ENCODE data around the gene AP1AR. TPM values are rescaled to one million over a fixed set of nuclear protein-coding genes. Genes with fewer than 3 reads are reported as not detected.
"Not testable (repeated sequence)": the region's sequence is repeated elsewhere in the genome, so short reads cannot be mapped to it uniquely, and the experiment has no call there.

Gene AP1AR
- total RNA-seq, 1 experiment from 2014 or later = 25.8 TPM

- H3K4me3 ChIP-seq (ENCODE audit: insufficient read depth, low read depth, low read length) = no peak overlapping the region
- DNase-seq = no peak
- no peaks in the 10 kb centered on the region for H3K27me3 ChIP-seq (ENCODE audit: control insufficient read depth, insufficient read depth, low read length)
- H3K36me3 ChIP-seq (replicated peaks; ENCODE audit: control insufficient read depth, insufficient read depth, low read length) = no peaks in the 10 kb centered on the region
Measured at GRCh38 chr4:112302320-112303274, 71.0 kb downstream of the AP1AR start.

GRCh38 chr4:112305477-112305876, 73.9 kb downstream of the AP1AR start:
- not testable (repeated sequence) for DNase-seq; H3K27me3 ChIP-seq (ENCODE audit: control insufficient read depth, insufficient read depth, low read length); H3K36me3 ChIP-seq (replicated peaks; ENCODE audit: control insufficient read depth, insufficient read depth, low read length); H3K4me3 ChIP-seq (ENCODE audit: insufficient read depth, low read depth, low read length)

- not testable (repeated sequence) for H3K27me3 ChIP-seq (ENCODE audit: control insufficient read depth, insufficient read depth, low read length); DNase-seq; H3K36me3 ChIP-seq (replicated peaks; ENCODE audit: control insufficient read depth, insufficient read depth, low read length); H3K4me3 ChIP-seq (ENCODE audit: insufficient read depth, low read depth, low read length)
Measured at GRCh38 chr4:112309263-112309791, 77.7 kb downstream of the AP1AR start.

- DNase-seq = no peak
- H3K27me3 ChIP-seq (ENCODE audit: control insufficient read depth, insufficient read depth, low read length) = no peaks in the 10 kb centered on the region
- no peaks in the 10 kb centered on the region for H3K36me3 ChIP-seq (replicated peaks; ENCODE audit: control insufficient read depth, insufficient read depth, low read length)
- H3K4me3 ChIP-seq (ENCODE audit: insufficient read depth, low read depth, low read length) = no peak overlapping the region
Measured at GRCh38 chr4:112311516-112311915, 79.9 kb downstream of the AP1AR start.

- no peak overlapping the region for H3K4me3 ChIP-seq (ENCODE audit: insufficient read depth, low read depth, low read length)
Measured at GRCh38 chr4:112312610-112313239, 81.1 kb downstream of the AP1AR start.

GRCh38 chr4:112315446-112315845, 83.9 kb downstream of the AP1AR start:
- H3K27me3 ChIP-seq (ENCODE audit: control insufficient read depth, insufficient read depth, low read length) = no peaks in the 10 kb centered on the region
- DNase-seq = no peak
- no peak overlapping the region for H3K4me3 ChIP-seq (ENCODE audit: insufficient read depth, low read depth, low read length)
- no peaks in the 10 kb centered on the region for H3K36me3 ChIP-seq (replicated peaks; ENCODE audit: control insufficient read depth, insufficient read depth, low read length)

More at GRCh38 chr4:112312610-112313239, 81.1 kb downstream of the AP1AR start:
- Histone ChIP-seq H3K27me3 (ENCODE audit: control insufficient read depth, insufficient read depth, low read length) (no peaks in the 10 kb centered on the region), H3K36me3 (replicated peaks; ENCODE audit: control insufficient read depth, insufficient read depth, low read length) (no peaks in the 10 kb centered on the region)
- DNase-seq = no peak

GRCh38 chr4:112316360-112316759, 84.8 kb downstream of the AP1AR start:
- DNase-seq = no peak
- H3K27me3 ChIP-seq (ENCODE audit: control insufficient read depth, insufficient read depth, low read length) = no peaks in the 10 kb centered on the region
- no peaks in the 10 kb centered on the region for H3K36me3 ChIP-seq (replicated peaks; ENCODE audit: control insufficient read depth, insufficient read depth, low read length)
- no peak overlapping the region for H3K4me3 ChIP-seq (ENCODE audit: insufficient read depth, low read depth, low read length)

GRCh38 chr4:112318239-112319142, 86.9 kb downstream of the AP1AR start:
- Histone ChIP-seq H3K36me3 (replicated peaks; ENCODE audit: control insufficient read depth, insufficient read depth, low read length) (no peaks in the 10 kb centered on the region), H3K27me3 (ENCODE audit: control insufficient read depth, insufficient read depth, low read length) (no peaks in the 10 kb centered on the region), H3K4me3 (ENCODE audit: insufficient read depth, low read depth, low read length) (no peak overlapping the region)
- DNase-seq = no peak

Other genes with a start within 250 kb of the AP1AR start
- 0.07 and 0.21 TPM in 2 replicates for gene FAM241A, start 86.3 kb upstream of the AP1AR start, total RNA-seq (2014; rRNA removed; shearing (Covaris generic))
- gene TIFA, start 54.1 kb downstream of the AP1AR start, total RNA-seq (2014; rRNA removed; shearing (Covaris generic)) = 0.55 and 2.1 TPM in 2 replicates
- 0.07 TPM in 1 of 2 replicates, not detected in the other for gene ALPK1, start 65.6 kb downstream of the AP1AR start, total RNA-seq (2014; rRNA removed; shearing (Covaris generic))